Measurements from ENCODE around the gene SLC6A6.

DNA sequence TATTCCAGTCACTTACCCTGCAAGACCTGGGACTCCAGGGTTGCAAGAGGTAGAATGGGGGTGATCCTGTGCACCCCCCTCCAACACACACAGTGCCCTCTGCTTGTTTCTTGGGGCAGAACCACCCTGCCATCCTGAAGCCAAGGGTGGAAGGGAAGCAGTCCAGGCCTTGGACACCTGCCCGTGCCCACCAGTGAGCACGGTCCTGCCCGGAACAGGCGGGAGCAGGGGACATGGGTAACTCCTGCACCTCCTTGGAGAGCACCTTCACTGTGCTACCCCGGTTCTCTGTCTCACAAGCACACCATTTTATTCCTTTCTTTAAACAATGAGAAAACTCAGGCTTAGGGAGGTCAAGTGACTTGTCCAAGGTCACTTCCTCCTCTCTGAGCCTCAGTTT, 57.0 kb downstream of the SLC6A6 start:
- TF ChIP-seq EZH2 (IDR thresholded peaks at IDR 0.05; ENCODE audit: borderline replicate concordance, low read depth, low read length, severe bottlenecking) = no peak
- TF ChIP-seq, protein P1, sequence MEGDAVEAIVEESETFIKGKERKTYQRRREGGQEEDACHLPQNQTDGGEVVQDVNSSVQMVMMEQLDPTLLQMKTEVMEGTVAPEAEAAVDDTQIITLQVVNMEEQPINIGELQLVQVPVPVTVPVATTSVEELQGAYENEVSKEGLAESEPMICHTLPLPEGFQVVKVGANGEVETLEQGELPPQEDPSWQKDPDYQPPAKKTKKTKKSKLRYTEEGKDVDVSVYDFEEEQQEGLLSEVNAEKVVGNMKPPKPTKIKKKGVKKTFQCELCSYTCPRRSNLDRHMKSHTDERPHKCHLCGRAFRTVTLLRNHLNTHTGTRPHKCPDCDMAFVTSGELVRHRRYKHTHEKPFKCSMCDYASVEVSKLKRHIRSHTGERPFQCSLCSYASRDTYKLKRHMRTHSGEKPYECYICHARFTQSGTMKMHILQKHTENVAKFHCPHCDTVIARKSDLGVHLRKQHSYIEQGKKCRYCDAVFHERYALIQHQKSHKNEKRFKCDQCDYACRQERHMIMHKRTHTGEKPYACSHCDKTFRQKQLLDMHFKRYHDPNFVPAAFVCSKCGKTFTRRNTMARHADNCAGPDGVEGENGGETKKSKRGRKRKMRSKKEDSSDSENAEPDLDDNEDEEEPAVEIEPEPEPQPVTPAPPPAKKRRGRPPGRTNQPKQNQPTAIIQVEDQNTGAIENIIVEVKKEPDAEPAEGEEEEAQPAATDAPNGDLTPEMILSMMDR (IDR thresholded peaks at IDR 0.05; ENCODE audit: borderline replicate concordance, extremely low read depth, low read length, poor library complexity, severe bottlenecking) = no peak
